Lower leg skin (tissue), 4 donors: ENCODE results near the gene LRRC53. TPM values are rescaled to one million over a fixed set of nuclear protein-coding genes. Genes with fewer than 3 reads are reported as not detected.

Source experiments
- DNase-seq, 2 donors: peaks; one replicate each; pipeline ENCODE4 v3.0.0-alpha.2; 2019; ENCODE audit warnings: low spot score in 2 of 2
- H3K4me3 ChIP-seq: fragments of 200-600 bp; sonication (generic); 2 replicates; pipeline ENCODE4 v1.5.1; 2017; ENCODE audit warnings: mild to moderate bottlenecking, low read depth; ENCODE audit not compliant: poor library complexity, severe bottlenecking
- CTCF ChIP-seq, 3 donors: fragments of 450-650 bp; IDR thresholded peaks; one replicate each; pipeline ENCODE4 v1.5.1; 2016; ENCODE audit warnings: antibody characterized with exemption in 3 of 3, mild to moderate bottlenecking in 3 of 3, moderate library complexity in 2 of 3
- POLR2A ChIP-seq, 2 donors: fragments of 450-650 bp; IDR thresholded peaks; one replicate each; pipeline ENCODE4 v1.6.1; 2016 to 2017; ENCODE audit warnings: antibody characterized with exemption in 2 of 2, mild to moderate bottlenecking in 1 of 2, moderate library complexity in 1 of 2
- WGBS, 2 donors: methylation state at CpG; one replicate each; pipeline ENCODE4 v1.1.5; 2018; 5-methylcytosine and 5-hydroxymethylcytosine counted together
- intact Hi-C: fragments of 100-400 bp; cut with DNase I; formaldehyde crosslinking; loops from one replicate; pipeline ENCODE4 v1.15.0; 2023; ENCODE audit warnings: low total_unique reads
- total RNA-seq, 4 donors: library from RNA; depleted of rRNA; stranded (reverse); fragments of >200 nt; gene quantifications; one replicate each; pipeline ENCODE4 v1.1.0, GENCODE V29; 2016

LRRC53 gene
- total RNA-seq, 4 donors from 2014 or later = not detected

- no peak for DNase-seq
- 28% methylated on average over 3 of the region's 3 CpGs for WGBS, 2 donors
- intact Hi-C loops = no loop called here
- no peak overlapping the region for H3K4me3 ChIP-seq
- TF ChIP-seq POLR2A (IDR thresholded peaks at IDR 0.05) = no peak
- TF ChIP-seq CTCF (IDR thresholded peaks at IDR 0.05) = no peak
These were observed 41.5 kb downstream of the LRRC53 start for GRCh38 chr1:74470936-74471335.

- no peak overlapping the region for H3K4me3 ChIP-seq
- WGBS, 2 donors = 50 to 53% methylated on average over 3 of the region's 3 CpGs
- DNase-seq = no peak
- intact Hi-C loops = no loop called here
- TF ChIP-seq POLR2A (IDR thresholded peaks at IDR 0.05) (no peak), CTCF (IDR thresholded peaks at IDR 0.05) (no peak)
These were observed 42.2 kb downstream of the LRRC53 start for GRCh38 chr1:74470251-74470650.

GRCh38 chr1:74468982-74469603 is 43.3 kb downstream of the LRRC53 start:
- intact Hi-C loops = no loop called here
- DNase-seq = no peak
- TF ChIP-seq POLR2A (IDR thresholded peaks at IDR 0.05) = no peak
- no peak for TF ChIP-seq CTCF (IDR thresholded peaks at IDR 0.05)
- 11 to 13% methylated on average over 2 of the region's 2 CpGs for WGBS, 2 donors
- no peak overlapping the region for H3K4me3 ChIP-seq

- intact Hi-C loops = no loop called here
- H3K4me3 ChIP-seq = no peak overlapping the region
- no peak for TF ChIP-seq CTCF (IDR thresholded peaks at IDR 0.05)
- no peak for TF ChIP-seq POLR2A (IDR thresholded peaks at IDR 0.05)
- WGBS, 2 donors = 82 to 88% methylated on average over 3 of the region's 3 CpGs
- DNase-seq = no peak
These were observed 44.5 kb downstream of the LRRC53 start for GRCh38 chr1:74467786-74468377.

GRCh38 chr1:74465193-74465681 is 47.2 kb downstream of the LRRC53 start:
- 94 to 95% methylated on average over 20 to 24 of the region's 24 CpGs for WGBS, 2 donors
- TF ChIP-seq POLR2A (IDR thresholded peaks at IDR 0.05) = no peak
- no peak for TF ChIP-seq CTCF (IDR thresholded peaks at IDR 0.05)

More at GRCh38 chr1:74465193-74465681, 47.2 kb downstream of the LRRC53 start:
- no peak overlapping the region for H3K4me3 ChIP-seq
- DNase-seq = peak in 1 of 2 donors; percentile 74
- intact Hi-C loops = no loop called here
